SK-N-SH (cell line): ENCODE data around the gene IRF2. TPM values are rescaled to one million over a fixed set of nuclear protein-coding genes. Genes with fewer than 3 reads are reported as not detected.

Source experiments
- CTCF ChIA-PET: fragments of 300-600, 350-600 bp; formaldehyde crosslinking; extraction: SDS; loops from one replicate; lab custom pipeline; 2021; lab: Yijun Ruan, JAX
- POLR2A ChIA-PET: fragments of 350-600 bp; sonication (Branson Sonifier 250); formaldehyde crosslinking; extraction: SDS; loops from one replicate; lab custom pipeline; 2020; ENCODE audit warnings: antibody characterized with exemption, inconsistent platforms; lab: Yijun Ruan, JAX
- DNase-seq: peaks from one replicate; pipeline ENCODE4 v3.0.0; 2012
- H2AFZ ChIP-seq: fragments of 200-600 bp; sonication (generic); 2 replicates; pipeline ENCODE4 v1.8.1; 2016; ENCODE audit warnings: antibody characterized with exemption, mild to moderate bottlenecking, low read depth
- H3F3A ChIP-seq: fragments of 200-600 bp; sonication (generic); replicated peaks from 2 replicates; pipeline ENCODE3; 2016; ENCODE audit warnings: antibody characterized with exemption, mild to moderate bottlenecking; ENCODE audit not compliant: insufficient read depth
- H3K27ac ChIP-seq, 2 experiments: fragments of 200-500 bp in 1 of 2; fragments of 200-600 bp in 1 of 2; sonication (Bioruptor generic) in 1 of 2; sonication (generic), shearing (Covaris generic) in 1 of 2; 2 replicates each; pipeline versions ENCODE4 v1.5.1 to v1.6.1; 2014 to 2016; ENCODE audit warnings: low read depth in 2 of 2, inconsistent platforms in 1 of 2, low read length in 1 of 2, mild to moderate bottlenecking in 1 of 2, mixed read lengths in 1 of 2
- H3K27me3 ChIP-seq: fragments of 200-600 bp; sonication (generic), shearing (Covaris generic); 2 replicates; pipeline ENCODE4 v1.6.1; 2016; ENCODE audit warnings: mixed run types; ENCODE audit not compliant: insufficient read depth
- H3K36me3 ChIP-seq, 2 experiments: fragments of 200-500 bp in 1 of 2; fragments of 200-600 bp in 1 of 2; sonication (Bioruptor generic) in 1 of 2; sonication (generic) in 1 of 2; replicated peaks in 1 of 2; 2 replicates each; pipeline versions ENCODE3 to v1.5.1; 2014 to 2016; ENCODE audit warnings: low read length in 1 of 2, mild to moderate bottlenecking in 1 of 2; ENCODE audit not compliant: insufficient read depth in 2 of 2, control insufficient read depth in 1 of 2
- H3K4me1 ChIP-seq, 2 experiments: fragments of 200-500 bp in 1 of 2; fragments of 200-600 bp in 1 of 2; sonication (Bioruptor generic) in 1 of 2; sonication (generic), shearing (Covaris generic) in 1 of 2; 2 replicates each; pipeline versions ENCODE4 v1.5.1 to v1.6.1; 2014 to 2016; ENCODE audit warnings: low read depth in 1 of 2, low read length in 1 of 2, mixed run types in 1 of 2; ENCODE audit not compliant: insufficient read depth in 2 of 2, control insufficient read depth in 1 of 2
- H3K4me2 ChIP-seq: fragments of 200-600 bp; sonication (generic), shearing (Covaris generic); 2 replicates; pipeline ENCODE4 v1.6.1; 2017; ENCODE audit warnings: mixed run types
- H3K4me3 ChIP-seq, 2 experiments: fragments of 200-500 bp in 1 of 2; fragments of 200-600 bp in 1 of 2; sonication (Bioruptor generic) in 1 of 2; sonication (generic), shearing (Covaris generic) in 1 of 2; 2 replicates each; pipeline versions ENCODE4 v1.5.1 to v1.8.1; 2014 to 2016; ENCODE audit warnings: low read depth in 2 of 2, inconsistent platforms in 1 of 2, low read length in 1 of 2, mild to moderate bottlenecking in 1 of 2, mixed read lengths in 1 of 2, moderate library complexity in 1 of 2
- H3K79me2 ChIP-seq: fragments of 200-600 bp; sonication (generic); 2 replicates; pipeline ENCODE4 v1.8.1; 2017; ENCODE audit warnings: mild to moderate bottlenecking; ENCODE audit not compliant: insufficient read depth
- H3K9ac ChIP-seq: fragments of 200-600 bp; sonication (generic); 2 replicates; pipeline ENCODE4 v1.6.1; 2017; ENCODE audit warnings: mixed run types
- H3K9me2 ChIP-seq: fragments of 200-600 bp; sonication (generic); 2 replicates; pipeline ENCODE4 v1.6.1; 2017; ENCODE audit warnings: mixed run types
- H3K9me3 ChIP-seq: fragments of 200-600 bp; sonication (generic); 2 replicates; pipeline ENCODE4 v1.6.1; 2017; ENCODE audit warnings: mixed run types, mild to moderate bottlenecking, moderate library complexity
- H4K20me1 ChIP-seq: fragments of 200-600 bp; sonication (generic); 2 replicates; pipeline ENCODE4 v1.6.1; 2017; ENCODE audit warnings: mild to moderate bottlenecking, mixed run types; ENCODE audit not compliant: insufficient read depth
- ELF1 ChIP-seq: IDR thresholded peaks from 2 replicates; pipeline ENCODE4 v1.4.0; 2012
- EZH2phosphoT487 ChIP-seq: fragments of 200-600 bp; sonication (generic); IDR thresholded peaks from 2 replicates; pipeline ENCODE4 v1.6.1; 2017; ENCODE audit warnings: low read depth, mixed run types, mild to moderate bottlenecking, antibody characterized with exemption, moderate library complexity, borderline replicate concordance
- FOSL2 ChIP-seq: IDR thresholded peaks from 2 replicates; pipeline ENCODE4 v1.4.0; 2012; ENCODE audit warnings: low read depth, mild to moderate bottlenecking, moderate library complexity, borderline replicate concordance
- GABPA ChIP-seq: IDR thresholded peaks from 2 replicates; pipeline ENCODE4 v1.4.0; 2012; ENCODE audit warnings: low read depth, mild to moderate bottlenecking
- NRF1 ChIP-seq: IDR thresholded peaks from 2 replicates; pipeline ENCODE4 v1.6.1; 2012; ENCODE audit warnings: low read depth, mild to moderate bottlenecking, low read length
- REST ChIP-seq: IDR thresholded peaks from 2 replicates; pipeline ENCODE4 v1.6.1; 2012; ENCODE audit warnings: mild to moderate bottlenecking, low read depth, low read length, moderate library complexity
- RXRA ChIP-seq: IDR thresholded peaks from 2 replicates; pipeline ENCODE4 v1.4.0; 2012; ENCODE audit warnings: low read depth, mild to moderate bottlenecking, borderline replicate concordance
- SMC3 ChIP-seq: IDR thresholded peaks from 2 replicates; pipeline ENCODE4 v1.6.1; 2012; ENCODE audit warnings: low read depth, low read length, improper control_type of control experiment
- TCF12 ChIP-seq: IDR thresholded peaks from 2 replicates; pipeline ENCODE4 v1.4.0; 2012
- TEAD4 ChIP-seq: IDR thresholded peaks from 2 replicates; pipeline ENCODE4 v1.4.0; 2012; ENCODE audit warnings: mild to moderate bottlenecking, borderline replicate concordance; ENCODE audit not compliant: insufficient read depth
- ZBTB33 ChIP-seq: IDR thresholded peaks from 2 replicates; pipeline ENCODE4 v1.4.0; 2012; ENCODE audit warnings: low read depth, borderline replicate concordance
- WGBS: methylation state at CpG from one replicate; pipeline ENCODE4 v1.1.6; 2017; ENCODE audit warnings: low lambda C conversion rate; 5-methylcytosine and 5-hydroxymethylcytosine counted together
- polyA plus RNA-seq, 3 experiments: library from polyadenylated mRNA; depleted of rRNA; stranded (reverse); fragments of >200 nt; gene quantifications; 2 replicates each; pipeline ENCODE4 v1.2.3, GENCODE V29; 2012

Gene IRF2
- polyA plus RNA-seq, 1 of the 3 experiments (the other 2 are of a cell fraction): 23.3 TPM

GRCh38 chr4:184350213-184350817, 124.0 kb downstream of the IRF2 start:
- no peak overlapping the region for H3K9ac ChIP-seq
- DNase-seq: no peak
- H3K27me3 ChIP-seq: no peaks in the 10 kb centered on the region
- no peaks in the 10 kb centered on the region for H3K9me2 ChIP-seq
- no peak overlapping the region for H2AFZ ChIP-seq
- H3K4me3 ChIP-seq: no peak overlapping the region
- peaks cover 9 to 20% of the 10 kb centered on the region in 2 experiments; a peak in 2 of 4 replicates for H3K4me1 ChIP-seq
- POLR2A ChIA-PET: no interaction called here
- CTCF ChIA-PET: no interaction called here
- TF ChIP-seq ELF1: no peak
- no peak for TF ChIP-seq TEAD4
- TF ChIP-seq EZH2phosphoT487: no peak
- no peak for TF ChIP-seq NRF1
- no peak for TF ChIP-seq GABPA
- no peak for TF ChIP-seq REST
- TF ChIP-seq TCF12: no peak
- no peak for TF ChIP-seq ZBTB33
- no peak for TF ChIP-seq RXRA
- no peak for TF ChIP-seq FOSL2
- no peak for TF ChIP-seq SMC3
- no peaks in the 10 kb centered on the region for H3K79me2 ChIP-seq
- H3F3A ChIP-seq: no peaks in the 10 kb centered on the region
- H3K4me2 ChIP-seq: no peak overlapping the region
- 90% methylated on average over 8 of the region's 9 CpGs for WGBS
- H4K20me1 ChIP-seq: no peaks in the 10 kb centered on the region
- no peaks in the 10 kb centered on the region for H3K9me3 ChIP-seq
- no peak overlapping the region for H3K27ac ChIP-seq
- no peaks in the 10 kb centered on the region for H3K36me3 ChIP-seq
